Measurements from ENCODE around the gene SND1. TPM values are rescaled to one million over a fixed set of nuclear protein-coding genes. Genes with fewer than 3 reads are reported as not detected.

SND1 gene
- total RNA-seq, 4 donors from 2014 or later: 55.5 to 305 (median 80.1) TPM

GRCh38 chr7:128139406-128139805 lies 487.4 kb downstream of the SND1 start:
- Histone ChIP-seq H3K27ac (no peak overlapping the region), H3K4me1 (peaks cover 0 to 11% (median 9%) of the 10 kb centered on the region in 4 donors), H3K9me3 (no peaks in the 10 kb centered on the region), H3K27me3 (peaks cover 0 to 8% of the 10 kb centered on the region in 2 donors), H3K36me3 (no peaks in the 10 kb centered on the region), H3K4me3 (no peak overlapping the region)
- TF ChIP-seq POLR2A (IDR thresholded peaks at IDR 0.05) (no peak), CTCF (IDR thresholded peaks at IDR 0.05) (no peak)
- no peak for DNase-seq

GRCh38 chr7:128141683-128142195 lies 489.7 kb downstream of the SND1 start:
- Histone ChIP-seq H3K4me3 (no peak overlapping the region), H3K27me3 (peaks cover 0 to 8% of the 10 kb centered on the region in 2 donors), H3K9me3 (no peaks in the 10 kb centered on the region), H3K27ac (no peak overlapping the region), H3K4me1 (no peaks in the 10 kb centered on the region), H3K36me3 (no peaks in the 10 kb centered on the region)
- no peak for DNase-seq
- no peak for TF ChIP-seq CTCF (IDR thresholded peaks at IDR 0.05)

Small RNAs within 50 kb of the gene (small RNA-seq; reads per million reads assigned to genes)
- gene MIR593: 0 reads per million in 2 donors

Other genes starting within 250 kb of the SND1 start
- 10 to 100 TPM; 17.2 to 21.3 (median 20.0) TPM for gene GCC1, start 66.6 kb upstream of the SND1 start, total RNA-seq
- gene ARF5, start 63.8 kb upstream of the SND1 start, total RNA-seq: 100 to 1,000 TPM in 3 of 4 donors, 10 to 100 TPM in 1; 52.8 to 149 (median 122) TPM
- gene FSCN3, start 58.5 kb upstream of the SND1 start, total RNA-seq: 1 to 10 TPM in 2 of 4 donors, not detected in 2; 1.7 to 3.3 TPM
- 1 to 10 TPM in 1 of 4 donors, under 1 TPM in 1, not detected in 2; 0.53 to 1.3 TPM for gene PAX4, start 34.1 kb upstream of the SND1 start, total RNA-seq